Inflammatory macrophage treated with lipopolysaccharide for 1 hour (primary cell): ENCODE results near the gene AKAP13.
"Not testable (repeated sequence)": the region's sequence is repeated elsewhere in the genome, so short reads cannot be mapped to it uniquely, and the experiment has no call there.

ENCODE experiments used
- DNase-seq, 2 donors: peaks; one replicate each; pipeline ENCODE4 v3.0.0-alpha.2; 2020 to 2022

The AKAP13 gene

DNA sequence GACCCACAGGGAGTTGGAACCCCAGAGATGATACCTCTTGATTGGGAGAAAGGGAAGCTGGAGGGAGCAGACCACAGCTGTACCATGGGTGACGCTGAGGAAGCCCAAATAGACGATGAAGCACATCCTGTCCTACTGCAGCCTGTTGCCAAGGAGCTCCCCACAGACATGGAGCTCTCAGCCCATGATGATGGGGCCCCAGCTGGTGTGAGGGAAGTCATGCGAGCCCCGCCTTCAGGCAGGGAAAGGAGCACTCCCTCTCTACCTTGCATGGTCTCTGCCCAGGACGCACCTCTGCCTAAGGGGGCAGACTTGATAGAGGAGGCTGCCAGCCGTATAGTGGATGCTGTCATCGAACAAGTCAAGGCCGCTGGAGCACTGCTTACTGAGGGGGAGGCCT is 201.1 kb downstream of the AKAP13 start:
- DNase-seq = peak in 1 of 2 donors; percentile 37

DNA sequence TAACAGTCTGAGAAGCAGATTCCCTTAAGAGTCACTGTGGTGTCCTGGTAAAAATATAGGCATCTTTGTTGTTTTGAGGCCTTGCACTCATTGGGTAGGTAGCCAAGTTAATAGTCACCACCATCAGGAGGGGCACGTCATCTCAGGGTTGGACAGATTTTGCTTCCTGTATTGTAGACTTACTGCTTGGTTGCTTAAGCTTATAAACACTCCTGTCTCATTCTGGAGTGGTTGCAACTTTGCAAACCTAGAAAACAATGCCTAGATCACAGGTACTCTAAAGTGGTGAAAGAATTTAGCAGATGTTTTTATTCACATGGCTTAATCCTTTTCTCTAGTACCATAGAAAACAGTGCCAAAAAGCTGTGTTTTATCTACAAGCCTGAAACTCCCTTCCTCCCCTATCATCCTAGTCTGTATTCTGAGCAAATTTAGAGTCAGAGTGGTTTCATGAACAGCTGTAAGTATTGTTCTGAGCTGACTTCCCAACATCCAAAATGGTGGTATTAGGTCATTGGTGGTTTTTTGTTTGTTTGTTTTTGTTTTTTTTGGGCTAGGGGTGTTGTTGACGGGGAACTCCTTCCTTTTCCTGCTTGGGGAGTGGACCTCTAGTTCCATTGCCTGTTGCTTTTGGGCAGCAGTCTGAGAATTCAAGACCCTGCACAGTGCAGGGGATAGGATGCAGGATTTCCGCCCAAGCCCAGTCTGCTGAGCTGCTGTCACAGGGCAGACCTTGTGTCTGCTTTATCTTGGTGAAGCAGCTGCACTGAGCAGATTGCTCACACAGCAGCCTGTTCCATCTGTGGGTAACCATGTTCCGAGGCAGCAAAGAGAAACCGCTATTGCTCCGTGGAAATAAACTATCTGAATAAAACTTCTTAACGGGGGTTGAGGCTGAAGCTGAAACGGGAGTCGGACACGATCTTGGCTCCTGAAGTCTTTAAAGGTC is 202.0 kb downstream of the AKAP13 start:
- peak; percentile 71 to 80 for DNase-seq

DNA sequence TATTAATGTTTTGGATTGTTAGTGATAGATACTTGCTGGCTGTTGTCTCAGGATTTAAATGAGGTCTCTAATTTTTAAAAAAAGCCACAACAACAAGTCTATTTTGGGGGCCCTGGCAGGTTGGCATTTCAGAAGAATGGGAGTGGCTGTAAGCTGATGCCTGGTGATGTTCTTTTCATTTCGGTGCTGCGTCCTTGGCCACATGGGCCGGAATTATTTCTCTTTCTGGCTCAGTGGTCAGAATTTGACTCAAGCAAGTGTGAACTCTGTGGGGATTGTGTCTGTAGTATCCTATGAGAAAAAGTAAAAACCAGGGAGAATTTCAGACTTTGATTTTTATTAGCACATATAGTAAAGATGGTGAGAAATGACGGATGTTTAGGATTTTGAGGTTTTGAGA is 203.0 kb downstream of the AKAP13 start:
- peak in 1 of 2 donors; percentile 40 for DNase-seq

DNA sequence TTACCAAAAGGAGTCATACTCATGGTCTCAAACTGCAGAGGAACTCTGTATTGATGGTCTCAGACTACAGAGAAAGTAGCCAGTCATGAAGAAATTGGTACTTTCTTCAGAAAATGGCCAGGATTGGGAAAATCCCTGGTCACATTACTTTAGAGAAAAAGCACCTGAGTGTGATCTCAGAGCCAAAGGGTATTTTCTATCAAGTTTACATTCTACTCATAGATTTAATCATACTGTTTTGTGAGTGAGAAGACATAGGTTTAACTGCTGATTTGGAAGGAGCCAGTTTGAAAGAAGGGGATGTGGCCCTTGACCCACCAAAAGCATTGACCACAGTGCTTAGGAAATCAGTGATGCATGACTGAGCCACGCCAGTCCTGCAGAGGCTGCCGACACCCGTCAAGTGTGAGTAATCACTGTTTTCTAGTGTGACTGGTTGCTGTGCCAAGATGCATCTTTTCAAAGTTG is 203.6 kb downstream of the AKAP13 start:
- DNase-seq = peak; percentile 83 to 95

DNA sequence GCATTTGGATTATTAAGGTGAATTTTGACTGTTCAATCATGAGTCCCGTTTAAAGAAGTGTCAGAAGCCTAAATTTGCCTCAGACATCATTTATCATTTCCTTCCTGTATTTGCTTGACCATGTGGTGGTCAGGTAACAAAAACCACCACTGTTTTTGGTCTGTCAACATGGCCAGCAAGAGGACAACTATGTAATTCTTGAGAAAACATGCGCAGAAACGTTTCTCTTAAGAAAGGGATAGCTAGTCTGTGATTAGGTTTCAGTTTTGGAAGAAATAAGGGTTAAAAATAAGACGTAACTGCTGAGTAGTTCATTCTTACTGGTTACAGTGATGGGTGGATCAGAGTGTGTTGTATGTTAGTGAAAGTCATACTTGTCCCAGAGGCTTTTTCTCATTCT is 204.5 kb downstream of the AKAP13 start:
- peak in 1 of 2 donors; percentile 43 for DNase-seq

DNA sequence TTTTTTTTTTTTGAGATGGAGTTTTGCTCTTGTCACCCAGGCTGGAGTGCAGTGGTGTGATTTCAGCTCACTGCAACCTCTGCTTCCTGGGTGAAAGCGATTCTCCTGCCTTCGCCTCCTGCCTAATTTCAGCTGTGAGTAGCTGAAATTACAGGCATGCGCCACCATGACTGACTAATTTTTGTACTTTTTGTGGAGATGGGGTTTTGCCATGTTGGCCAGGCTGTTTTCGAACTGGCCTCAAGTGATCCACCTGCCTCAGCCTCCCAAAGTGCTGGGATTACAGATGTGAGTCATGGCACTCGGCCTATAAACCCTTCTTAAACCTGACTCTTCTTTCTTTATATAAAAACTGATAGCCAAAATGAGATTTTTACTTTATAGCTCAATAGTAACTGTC is 205.8 kb downstream of the AKAP13 start:
- DNase-seq = not testable (repeated sequence)

DNA sequence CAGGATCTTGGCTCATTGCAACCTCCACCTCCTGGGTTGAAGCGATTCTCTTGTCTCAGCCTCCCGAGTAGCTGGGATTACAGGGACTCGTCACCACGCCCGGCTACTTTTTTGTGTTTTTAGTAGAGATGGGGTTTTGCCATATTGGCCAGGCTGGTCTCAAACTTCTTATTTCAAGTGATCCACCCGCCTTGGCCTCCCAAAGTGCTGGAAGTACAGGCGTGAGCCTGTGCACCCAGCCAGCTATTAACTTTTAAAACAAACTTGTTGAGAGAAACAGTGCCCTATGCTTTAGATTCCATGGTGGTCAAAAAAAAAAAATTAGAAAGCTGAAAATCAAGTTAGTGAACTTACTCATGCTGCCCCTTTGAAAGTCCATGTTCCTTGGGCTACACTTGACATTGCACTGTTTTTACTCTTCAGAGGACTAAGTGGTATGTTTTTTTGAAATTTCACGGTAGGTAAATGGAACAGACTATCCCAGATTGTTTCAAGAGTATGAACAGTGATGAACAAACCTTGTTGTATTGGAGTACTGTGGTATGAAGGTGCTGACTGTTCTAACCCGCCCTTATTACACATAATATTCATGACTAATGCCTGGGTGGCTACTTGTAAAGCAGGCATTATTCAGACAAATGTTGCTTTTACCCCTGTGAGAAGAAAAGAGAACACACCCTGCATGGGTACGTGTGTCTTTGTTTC is 207.5 kb downstream of the AKAP13 start:
- peak; percentile 53 to 58 for DNase-seq

DNA sequence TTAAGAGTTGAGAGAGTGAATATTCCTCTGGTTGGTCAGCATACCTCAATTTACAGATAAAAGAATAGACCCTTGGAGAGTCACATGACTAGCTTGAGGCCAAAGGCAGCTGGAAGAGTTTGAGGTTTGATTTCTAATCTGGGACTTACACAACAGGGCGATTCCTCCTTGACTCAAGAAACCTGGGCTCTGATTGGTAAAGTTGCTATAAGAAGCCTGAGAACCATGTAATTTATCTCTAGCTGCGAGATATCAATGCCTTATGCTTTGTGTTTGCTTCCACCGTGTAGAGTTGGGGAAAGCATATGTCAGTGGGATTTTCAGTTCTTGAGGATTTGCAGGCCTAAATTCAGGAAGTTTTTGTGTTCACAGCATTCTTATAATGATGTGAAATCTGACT is 208.3 kb downstream of the AKAP13 start:
- no peak for DNase-seq

DNA sequence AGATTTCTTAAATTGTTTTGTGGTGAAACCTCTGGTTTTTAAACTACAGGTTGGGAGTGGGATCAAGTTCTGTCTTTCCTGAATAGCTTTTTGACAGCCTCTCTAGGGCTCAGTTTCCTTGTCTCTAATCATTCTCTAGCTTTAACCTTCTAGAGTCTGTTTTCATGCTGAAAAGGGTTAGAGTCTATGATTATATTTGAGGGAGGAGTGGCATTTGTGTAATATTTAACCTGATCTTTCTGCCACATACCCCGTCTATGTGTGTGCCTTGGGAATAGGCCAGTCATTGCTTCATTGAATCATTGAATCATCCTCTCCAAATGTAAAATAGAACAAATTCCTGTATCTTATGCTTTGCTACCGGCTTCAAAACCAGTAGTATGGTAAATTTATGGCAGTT is 209.4 kb downstream of the AKAP13 start:
- DNase-seq = no peak

DNA sequence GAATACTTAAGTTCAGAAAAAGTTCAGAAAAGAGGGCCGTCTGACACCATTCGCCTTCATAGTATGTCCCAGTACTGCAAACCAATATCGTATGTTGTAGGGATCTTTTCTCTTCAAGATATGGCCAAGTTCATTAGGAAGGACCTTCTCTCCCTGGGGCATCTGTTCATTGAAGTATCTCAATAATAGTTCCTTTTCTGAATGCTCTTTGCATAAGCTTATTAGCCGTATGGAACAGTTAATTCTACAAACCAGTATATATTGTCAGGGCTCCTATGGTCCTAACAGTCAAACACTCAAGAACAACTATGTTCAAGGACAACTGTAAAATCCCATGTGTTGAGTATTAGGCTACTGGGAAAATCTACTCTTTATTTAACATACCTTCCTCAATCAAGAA is 211.2 kb downstream of the AKAP13 start:
- DNase-seq = no peak

DNA sequence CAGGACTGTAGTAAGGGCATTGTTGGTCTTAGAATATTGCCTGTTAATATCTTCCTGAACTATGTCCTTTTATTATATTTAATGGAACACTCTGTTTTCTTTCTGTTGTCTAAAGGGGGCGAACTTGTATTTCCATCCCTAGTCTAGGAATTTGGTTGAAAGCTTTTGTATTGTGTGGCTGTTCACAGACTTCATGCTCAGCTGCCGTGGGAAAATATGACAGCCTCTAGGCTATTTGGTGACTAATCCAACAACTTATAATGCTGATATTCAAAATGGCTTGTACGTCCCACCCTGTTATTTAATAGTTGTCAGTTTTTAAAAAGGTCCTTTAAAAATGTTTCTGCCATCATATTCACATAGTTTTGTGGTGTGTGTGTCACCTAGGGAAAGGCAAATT is 211.7 kb downstream of the AKAP13 start:
- no peak for DNase-seq

DNA sequence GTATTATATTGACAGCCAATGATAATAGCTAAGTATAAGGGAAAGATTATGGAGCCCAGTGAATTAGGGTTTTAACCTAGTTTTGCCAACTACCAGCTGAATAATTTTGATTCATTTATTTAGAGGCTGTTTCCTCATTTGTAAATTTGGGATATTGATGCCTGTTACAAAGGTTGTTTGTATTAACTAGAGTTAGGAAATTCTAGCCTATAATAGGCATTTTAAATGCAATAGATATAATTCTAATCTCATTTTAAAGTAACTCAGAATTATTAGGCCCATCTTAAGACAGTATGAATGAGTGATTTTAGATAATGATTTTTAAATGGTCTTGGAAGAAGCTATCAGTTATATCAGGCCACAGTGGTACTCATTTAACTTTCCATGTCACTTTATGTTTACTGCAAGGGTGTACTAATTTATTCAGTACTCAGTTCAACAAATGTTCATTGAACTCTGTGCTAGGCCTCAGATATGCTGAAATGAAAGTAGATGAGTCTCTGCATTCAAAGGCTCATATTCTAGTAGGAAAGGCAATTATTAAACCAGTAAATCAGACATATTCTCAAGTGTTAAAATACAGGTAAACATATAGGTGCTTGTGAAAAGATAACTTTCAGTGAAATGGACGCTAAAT is 213.5 kb downstream of the AKAP13 start:
- no peak for DNase-seq

DNA sequence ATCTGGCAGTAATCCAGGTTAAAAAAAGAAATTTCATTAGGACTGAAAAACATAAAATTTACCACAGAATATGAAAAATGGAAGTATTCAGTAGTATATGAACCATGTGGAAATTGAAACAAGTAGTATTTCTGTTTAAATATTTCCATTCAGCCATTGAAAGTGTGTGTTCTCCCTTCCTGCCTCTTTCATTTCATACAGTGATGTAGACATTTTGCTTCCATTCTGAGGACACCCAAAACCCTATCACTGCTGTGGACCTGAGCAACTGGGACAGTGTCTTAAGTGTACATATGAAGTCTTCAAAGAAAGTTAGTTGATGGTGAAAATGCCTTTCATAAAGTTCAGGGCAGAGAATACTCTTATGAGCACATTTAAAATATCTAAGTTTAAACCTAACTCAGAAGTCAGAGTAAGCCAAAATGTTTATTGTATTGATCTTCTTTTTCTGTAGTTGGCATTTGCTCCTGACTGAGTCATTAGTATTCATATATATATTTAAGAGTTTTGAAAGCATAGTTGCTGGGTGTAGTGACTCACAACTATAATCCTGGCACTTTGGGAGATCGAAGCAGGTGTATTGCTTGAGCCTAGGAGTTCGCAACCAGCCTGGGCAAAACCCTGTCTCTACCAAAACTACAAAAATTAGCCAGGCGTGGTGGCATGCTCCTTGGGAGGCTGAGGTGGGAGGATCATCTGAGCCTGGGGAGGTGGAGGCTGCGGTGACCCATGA is 215.6 kb downstream of the AKAP13 start:
- DNase-seq = no peak

DNA sequence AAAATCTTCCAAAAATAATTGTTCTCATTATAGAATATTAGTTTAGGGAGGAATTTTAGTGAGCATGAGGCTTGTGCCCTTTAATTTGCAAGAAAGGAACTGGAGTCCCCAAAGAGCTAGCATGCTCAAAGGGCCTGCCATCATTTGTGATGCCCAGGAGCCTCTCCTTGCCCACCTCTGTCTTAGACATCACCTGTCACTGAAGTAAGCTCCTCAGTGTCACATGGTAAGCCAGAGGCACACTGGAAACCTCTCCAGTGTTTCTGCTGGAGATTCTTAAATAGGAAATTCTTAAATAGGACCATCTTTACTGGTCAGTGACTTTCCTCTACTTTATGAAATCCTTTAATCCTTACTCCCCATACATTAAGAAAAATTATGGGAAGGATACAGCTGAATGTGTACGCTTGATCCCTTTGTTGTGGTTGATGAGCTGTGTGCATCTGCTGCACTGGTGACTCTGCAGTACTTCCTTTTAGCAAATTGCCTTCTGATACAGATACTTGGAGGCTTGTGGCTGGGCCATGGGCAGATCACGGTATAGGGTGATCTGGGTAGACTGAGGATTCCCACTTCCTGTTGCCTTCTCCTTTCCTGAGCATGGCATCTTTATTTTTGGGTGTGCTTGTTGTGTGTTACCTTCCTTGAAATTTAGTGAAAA is 216.9 kb downstream of the AKAP13 start:
- DNase-seq = no peak

DNA sequence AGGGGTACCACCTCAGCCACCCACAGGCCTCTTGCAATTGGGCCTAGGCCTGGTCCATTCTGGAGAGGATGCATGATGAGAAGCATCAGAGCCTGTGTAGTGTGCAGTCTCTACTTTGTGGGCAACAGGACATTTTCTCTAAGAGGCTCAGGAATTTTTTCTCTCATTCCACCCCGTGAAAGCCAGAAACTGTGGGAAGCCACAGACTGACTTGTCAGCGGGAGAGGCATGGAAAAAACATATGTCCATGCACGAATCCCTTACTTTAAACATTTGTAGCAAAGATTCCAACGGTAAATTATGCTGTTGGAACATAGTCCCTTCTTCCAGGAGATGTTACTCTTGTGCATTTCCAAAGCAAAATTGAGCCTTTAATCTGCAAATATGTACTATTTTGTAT is 217.8 kb downstream of the AKAP13 start:
- DNase-seq = no peak

DNA sequence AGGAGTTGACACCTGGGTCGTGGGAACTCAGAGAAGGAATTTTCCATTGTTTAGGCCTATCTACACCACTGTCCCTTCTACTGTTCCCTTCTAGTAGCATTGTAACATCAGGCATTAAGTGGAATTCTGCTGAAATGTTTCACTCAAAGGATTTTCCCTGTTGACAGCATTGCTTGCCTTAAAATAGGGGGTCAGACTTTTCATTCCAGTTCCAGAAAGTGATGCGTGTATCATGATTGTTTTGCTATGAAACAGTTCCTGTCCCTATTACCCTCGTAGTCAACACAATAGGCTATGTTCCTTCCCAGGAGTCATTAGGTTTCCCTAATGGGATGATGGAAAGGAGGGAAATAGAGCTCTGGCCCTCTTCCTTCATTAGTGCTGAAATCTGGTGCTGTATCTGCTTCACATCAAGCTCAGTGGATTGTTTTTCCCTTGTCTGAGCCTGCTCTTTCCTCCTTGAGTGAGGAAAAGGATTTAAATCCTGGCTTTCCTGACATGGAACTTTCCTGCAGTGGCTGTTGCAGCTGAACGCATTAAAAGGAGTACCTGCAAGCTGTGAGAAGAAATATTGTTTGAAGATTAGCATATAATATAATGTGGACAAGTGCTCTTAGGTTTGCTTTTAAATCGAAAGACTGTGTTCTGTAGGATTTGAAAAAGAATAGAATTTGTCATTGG is 218.5 kb downstream of the AKAP13 start:
- no peak for DNase-seq

DNA sequence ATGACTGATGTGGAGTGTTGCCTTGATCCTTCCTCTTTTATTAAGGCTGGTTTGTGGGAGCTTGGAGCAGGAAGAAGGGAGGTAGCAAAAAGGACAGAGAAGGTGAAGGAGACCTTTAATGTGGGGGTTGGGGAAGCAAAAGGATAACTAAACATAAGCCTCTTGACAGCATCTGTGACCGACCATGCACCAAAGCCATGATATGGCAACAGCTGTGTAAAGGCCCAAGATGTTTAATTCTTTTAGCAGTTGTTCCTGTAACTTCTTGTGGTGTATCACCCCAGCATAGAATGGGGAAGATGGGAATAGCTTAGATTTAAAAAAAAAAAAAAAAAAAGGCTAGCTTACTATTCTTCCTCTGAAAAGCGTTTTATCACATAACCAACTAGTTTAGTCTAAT is 219.6 kb downstream of the AKAP13 start:
- DNase-seq = no peak

DNA sequence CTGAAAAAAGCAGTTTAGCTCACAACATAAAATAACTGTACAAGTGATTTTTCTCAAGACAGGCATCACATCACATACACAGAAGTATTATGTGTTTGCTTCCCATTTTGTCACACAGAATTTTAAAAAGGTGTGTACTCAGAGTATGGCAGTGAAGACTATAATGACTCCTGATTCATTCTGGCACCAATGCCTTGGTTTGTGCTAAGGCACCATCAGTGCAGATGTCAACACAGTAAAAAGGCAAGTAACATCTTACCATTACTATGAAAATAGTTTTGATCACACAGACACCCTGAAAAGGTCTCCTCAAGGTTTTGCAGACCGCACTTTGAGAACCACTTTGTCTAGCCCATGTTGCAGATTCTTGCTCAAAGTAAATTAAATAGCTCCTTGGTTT is 222.8 kb downstream of the AKAP13 start:
- DNase-seq = no peak

DNA sequence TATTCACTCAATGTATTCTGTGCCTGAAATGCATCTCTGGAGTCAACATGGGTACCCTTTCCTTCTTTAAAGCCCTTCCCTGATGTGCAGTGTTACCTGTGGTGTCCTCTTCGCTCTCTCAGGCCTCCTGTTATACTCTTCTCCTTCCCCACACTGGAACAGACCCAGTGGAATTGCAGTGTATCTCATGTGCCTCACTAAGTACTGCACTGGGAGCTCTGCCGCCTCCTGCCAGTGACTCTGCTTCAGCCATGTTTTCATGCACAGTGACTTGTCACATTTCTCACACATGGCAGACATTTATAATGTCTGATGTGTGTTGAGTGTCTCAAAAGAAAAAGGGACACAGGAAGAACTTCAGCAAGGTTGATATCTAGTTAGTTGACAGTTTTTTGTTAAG is 223.3 kb downstream of the AKAP13 start:
- DNase-seq = no peak

DNA sequence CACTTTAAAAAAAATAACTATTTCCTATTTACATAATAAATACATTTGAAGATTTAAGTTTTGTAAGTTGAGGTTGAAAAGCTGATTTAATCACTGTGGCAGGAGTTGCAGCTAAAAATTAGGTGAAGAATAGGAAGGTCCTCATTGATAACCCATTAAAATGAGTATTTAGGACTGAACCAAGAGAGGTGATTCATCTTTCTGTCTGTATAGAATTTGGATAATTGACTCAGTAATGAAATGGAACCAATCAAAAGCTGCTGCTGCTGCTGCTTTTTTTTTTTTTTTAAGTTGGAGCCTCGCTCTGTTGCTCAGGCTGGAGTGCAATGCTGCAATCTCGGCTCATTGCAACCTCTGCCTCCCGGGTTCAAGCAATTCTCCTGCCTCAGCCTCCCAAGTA is 223.8 kb downstream of the AKAP13 start:
- DNase-seq = no peak

DNA sequence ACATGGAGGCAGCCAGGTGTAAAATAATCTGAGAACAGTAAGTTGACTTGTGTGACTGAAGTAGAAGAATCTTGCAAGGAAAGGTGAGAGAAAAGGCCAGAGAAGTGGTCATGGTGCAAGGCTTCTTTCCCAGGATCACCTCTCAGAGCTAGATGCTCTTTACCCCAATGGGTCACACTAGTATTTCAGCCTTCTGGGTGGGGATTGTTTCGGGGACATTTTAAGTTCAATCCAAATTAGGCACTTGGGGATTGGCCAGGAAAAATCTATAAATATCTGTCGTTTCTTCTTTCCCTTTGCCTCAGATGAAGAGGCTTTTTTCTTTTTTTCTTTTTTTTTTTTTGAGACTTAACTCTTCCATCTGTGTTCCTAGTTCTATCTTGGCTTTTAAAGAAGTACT is 226.3 kb downstream of the AKAP13 start:
- DNase-seq = no peak
